PC-9 (cell line): ENCODE data around the gene RETREG2.

ENCODE experiments used
- EZH2 ChIP-seq: fragments of 200-600 bp; sonication (generic); IDR thresholded peaks from 2 replicates; pipeline ENCODE4 v1.8.0; 2017; ENCODE audit warnings: antibody characterized with exemption, low read depth
- TF ChIP-seq, protein P1 (sequence below): fragments of 200-600 bp; sonication (generic); conservative IDR thresholded peaks from 2 replicates; pipeline ENCODE4 v1.6.1; 2017; ENCODE audit warnings: mixed run types, antibody characterized with exemption, mild to moderate bottlenecking, moderate library complexity

DNA sequence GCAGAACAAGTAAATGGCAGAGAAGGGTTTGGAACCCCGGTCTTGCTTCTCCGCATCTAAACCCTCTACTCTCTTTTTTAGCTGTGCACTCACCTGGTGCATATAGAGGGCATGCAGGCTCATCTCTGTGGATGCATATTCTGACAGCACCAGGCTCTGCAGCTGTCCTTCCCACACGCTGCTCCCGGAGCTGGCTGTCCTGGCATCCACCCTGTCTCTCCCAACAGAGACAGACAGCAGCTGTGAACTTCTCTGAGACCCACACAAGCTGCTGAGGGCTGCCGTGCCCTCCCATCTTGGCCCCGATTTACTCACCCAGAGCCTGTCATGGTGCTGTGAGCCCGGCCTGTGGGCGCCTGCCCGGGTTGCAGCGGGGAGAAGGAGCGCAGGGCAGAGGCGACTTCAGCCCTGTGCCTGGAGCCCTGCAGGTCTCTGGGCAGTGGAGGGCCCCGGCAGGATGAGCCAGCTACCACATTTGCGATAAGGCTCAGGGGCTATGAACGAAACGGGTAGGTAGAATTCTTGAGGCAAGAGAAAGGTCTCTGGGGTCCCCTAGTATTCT is 44.0 kb downstream of the RETREG2 start:
- TF ChIP-seq, protein P1, sequence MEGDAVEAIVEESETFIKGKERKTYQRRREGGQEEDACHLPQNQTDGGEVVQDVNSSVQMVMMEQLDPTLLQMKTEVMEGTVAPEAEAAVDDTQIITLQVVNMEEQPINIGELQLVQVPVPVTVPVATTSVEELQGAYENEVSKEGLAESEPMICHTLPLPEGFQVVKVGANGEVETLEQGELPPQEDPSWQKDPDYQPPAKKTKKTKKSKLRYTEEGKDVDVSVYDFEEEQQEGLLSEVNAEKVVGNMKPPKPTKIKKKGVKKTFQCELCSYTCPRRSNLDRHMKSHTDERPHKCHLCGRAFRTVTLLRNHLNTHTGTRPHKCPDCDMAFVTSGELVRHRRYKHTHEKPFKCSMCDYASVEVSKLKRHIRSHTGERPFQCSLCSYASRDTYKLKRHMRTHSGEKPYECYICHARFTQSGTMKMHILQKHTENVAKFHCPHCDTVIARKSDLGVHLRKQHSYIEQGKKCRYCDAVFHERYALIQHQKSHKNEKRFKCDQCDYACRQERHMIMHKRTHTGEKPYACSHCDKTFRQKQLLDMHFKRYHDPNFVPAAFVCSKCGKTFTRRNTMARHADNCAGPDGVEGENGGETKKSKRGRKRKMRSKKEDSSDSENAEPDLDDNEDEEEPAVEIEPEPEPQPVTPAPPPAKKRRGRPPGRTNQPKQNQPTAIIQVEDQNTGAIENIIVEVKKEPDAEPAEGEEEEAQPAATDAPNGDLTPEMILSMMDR: no peak
- no peak for TF ChIP-seq EZH2
